Fibroblast of lung (primary cell): Measurements from ENCODE around the gene UGT8. TPM values are rescaled to one million over a fixed set of nuclear protein-coding genes. Genes with fewer than 3 reads are reported as not detected.

Experiments used
- DNase-seq, 2 donors: peaks; one replicate each; pipeline versions ENCODE4 v3.0.0 to v3.0.0-alpha.2; 2010; ENCODE audit warnings: low read depth in 2 of 2
- H2AFZ ChIP-seq: 2 replicates; pipeline ENCODE4 v1.5.1; 2012; ENCODE audit warnings: low read length, control low read depth, inconsistent platforms
- H3K27ac ChIP-seq: 2 replicates; pipeline ENCODE4 v1.5.1; 2011; ENCODE audit warnings: low read length, control low read depth; ENCODE audit not compliant: insufficient read depth
- H3K27me3 ChIP-seq: 2 replicates; pipeline ENCODE4 v1.5.1; 2011; ENCODE audit warnings: mild to moderate bottlenecking, low read length; ENCODE audit not compliant: control insufficient read depth, insufficient read depth
- H3K36me3 ChIP-seq: 2 replicates; pipeline ENCODE4 v1.5.1; 2011; ENCODE audit warnings: low read length; ENCODE audit not compliant: control insufficient read depth, insufficient read depth
- H3K4me1 ChIP-seq: 2 replicates; pipeline ENCODE4 v1.5.1; 2011; ENCODE audit warnings: low read length; ENCODE audit not compliant: control insufficient read depth, insufficient read depth; ENCODE audit errors: extremely low read depth
- H3K4me2 ChIP-seq: 2 replicates; pipeline ENCODE4 v1.5.1; 2011; ENCODE audit warnings: low read length, control low read depth; ENCODE audit not compliant: insufficient read depth; ENCODE audit errors: extremely low read depth
- H3K4me3 ChIP-seq, 4 experiments: fragments of 200-600 bp in 1 of 4; sonication (generic) in 1 of 4; replicated peaks in 1 of 4; 2 replicates each; pipeline ENCODE4 v1.5.1; 2011 to 2016; ENCODE audit warnings: low read length in 4 of 4, low read depth in 3 of 4, mild to moderate bottlenecking in 3 of 4, control low read depth in 2 of 4, inconsistent platforms in 1 of 4, mixed read lengths in 1 of 4; ENCODE audit not compliant: insufficient read depth in 1 of 4; ENCODE audit errors: control extremely low read depth in 1 of 4
- H3K79me2 ChIP-seq: 2 replicates; pipeline ENCODE4 v1.5.1; 2012; ENCODE audit warnings: mild to moderate bottlenecking, low read length, inconsistent platforms; ENCODE audit not compliant: control insufficient read depth, insufficient read depth
- H3K9ac ChIP-seq: 2 replicates; pipeline ENCODE4 v1.5.1; 2011; ENCODE audit warnings: mild to moderate bottlenecking, low read length, control low read depth; ENCODE audit not compliant: insufficient read depth
- H3K9me3 ChIP-seq: 2 replicates; pipeline ENCODE4 v1.5.1; 2012; ENCODE audit warnings: low read depth, low read length; ENCODE audit not compliant: control insufficient read depth, insufficient read depth
- H4K20me1 ChIP-seq: 2 replicates; pipeline ENCODE4 v1.5.1; 2011; ENCODE audit warnings: low read length; ENCODE audit not compliant: control insufficient read depth, insufficient read depth; ENCODE audit errors: extremely low read depth
- CTCF ChIP-seq, 2 donors: IDR thresholded peaks in 1 of 2; conservative IDR thresholded peaks in 1 of 2; 1 replicate in 1 of 2; 2 replicates in 1 of 2; pipeline ENCODE4 v1.5.1; 2011 to 2012; ENCODE audit warnings: low read length in 2 of 2, control low read depth in 1 of 2, inconsistent platforms in 1 of 2, low read depth in 1 of 2, mild to moderate bottlenecking in 1 of 2
- EZH2 ChIP-seq: IDR thresholded peaks from 2 replicates; pipeline ENCODE4 v1.5.1; 2012; ENCODE audit warnings: low read length, control low read depth, mild to moderate bottlenecking; ENCODE audit errors: missing control alignments
- polyA plus RNA-seq, 2 donors: library from polyadenylated mRNA; depleted of rRNA in 1 of 2; stranded (reverse) in 1 of 2; unstranded in 1 of 2; fragments of >200 nt; gene quantifications; 2 replicates each; pipeline ENCODE4 v1.2.1, GENCODE V29; 2011 to 2012; ENCODE audit warnings: missing spikeins in 1 of 2
- total RNA-seq: library from RNA; depleted of rRNA; stranded (reverse); fragments of >200 nt; gene quantifications from 2 replicates; pipeline ENCODE4 v1.2.1, GENCODE V29; 2014

UGT8 gene
- total and polyA plus RNA-seq, 2 donors (not counting 1 experiment from before 2014, with no cell fraction given), result under 0.01 TPM; not detected in 1

DNA sequence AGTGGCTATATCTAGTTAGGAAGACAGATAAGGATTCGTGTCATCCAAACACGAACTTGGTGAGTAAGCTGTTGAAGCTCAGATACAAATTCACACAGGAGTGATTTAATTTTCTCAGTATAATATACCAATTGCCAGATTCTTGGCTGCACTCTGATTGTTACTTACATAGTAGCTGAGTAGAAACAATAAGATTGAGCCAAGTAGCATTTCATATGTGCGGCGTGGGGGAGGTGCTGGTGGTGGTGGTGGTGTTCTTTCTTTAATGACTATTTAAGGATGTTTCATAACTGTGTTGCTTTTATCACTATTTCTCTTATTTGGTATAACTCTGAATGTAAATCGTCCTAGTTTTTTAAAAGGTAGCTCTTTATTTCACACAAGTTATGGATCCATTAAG lies 102.9 kb downstream of the UGT8 start:
- TF ChIP-seq CTCF (conservative IDR thresholded peaks at IDR 0.05 in 1 of 2, IDR thresholded peaks at IDR 0.05 in 1 of 2; ENCODE audit: low read depth in 1 of 2, low read length in 2 of 2), result no peak
- no peak for DNase-seq

GRCh38 chr4:114717432-114717831 lies 118.8 kb downstream of the UGT8 start:
- H3K4me2 ChIP-seq, result no peak overlapping the region
- no peak for DNase-seq

More for the DNA sequence above, 102.9 kb downstream of the UGT8 start:
- Histone ChIP-seq H3K36me3 (no peaks in the 10 kb centered on the region), H3K9me3 (no peaks in the 10 kb centered on the region), H3K4me3 (no peak overlapping the region), H3K4me1 (no peaks in the 10 kb centered on the region), H3K79me2 (no peaks in the 10 kb centered on the region), H3K9ac (no peak overlapping the region), H3K27ac (no peak overlapping the region), H4K20me1 (no peaks in the 10 kb centered on the region), H3K4me2 (no peak overlapping the region), H2AFZ (no peak overlapping the region), H3K27me3 (no peaks in the 10 kb centered on the region)

DNA sequence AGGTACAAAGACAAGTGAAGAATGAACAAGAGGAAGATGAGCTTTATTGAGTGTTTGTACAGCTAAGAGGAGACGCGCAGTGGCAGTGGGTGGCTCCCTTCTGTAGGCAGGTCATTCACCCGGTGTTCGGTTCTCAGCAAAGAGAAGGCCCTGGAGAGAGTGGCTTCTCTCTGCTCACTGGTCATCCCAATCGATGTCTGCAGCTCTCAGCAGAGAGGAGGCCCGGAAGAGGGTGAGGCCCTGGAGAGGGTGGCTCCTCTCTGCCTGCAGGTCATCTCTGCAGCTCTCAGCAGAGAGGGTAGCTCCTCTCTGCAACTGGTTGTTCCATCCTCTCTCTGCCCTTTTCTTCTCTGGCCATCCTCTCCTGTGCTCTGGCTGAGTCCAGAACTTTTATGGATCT lies 126.5 kb downstream of the UGT8 start:
- TF ChIP-seq EZH2 (no peak), CTCF (conservative IDR thresholded peaks at IDR 0.05 in 1 of 2, IDR thresholded peaks at IDR 0.05 in 1 of 2; ENCODE audit: low read depth in 1 of 2, low read length in 2 of 2) (no peak)
- no peak for DNase-seq
- Histone ChIP-seq H3K4me1 (no peaks in the 10 kb centered on the region), H3K9ac (no peak overlapping the region), H4K20me1 (no peaks in the 10 kb centered on the region), H3K79me2 (no peaks in the 10 kb centered on the region), H2AFZ (no peak overlapping the region), H3K27me3 (no peaks in the 10 kb centered on the region), H3K4me2 (no peak overlapping the region), H3K9me3 (no peaks in the 10 kb centered on the region), H3K27ac (no peak overlapping the region), H3K4me3 (no peak overlapping the region), H3K36me3 (no peaks in the 10 kb centered on the region)

More at GRCh38 chr4:114717432-114717831, 118.8 kb downstream of the UGT8 start:
- TF ChIP-seq CTCF (conservative IDR thresholded peaks at IDR 0.05 in 1 of 2, IDR thresholded peaks at IDR 0.05 in 1 of 2; ENCODE audit: low read depth in 1 of 2, low read length in 2 of 2) (no peak), EZH2 (no peak)
- Histone ChIP-seq H3K9me3 (no peaks in the 10 kb centered on the region), H3K9ac (no peak overlapping the region), H3K4me1 (no peaks in the 10 kb centered on the region), H3K79me2 (no peaks in the 10 kb centered on the region), H3K36me3 (no peaks in the 10 kb centered on the region), H2AFZ (no peak overlapping the region), H3K4me3 (no peak overlapping the region), H3K27ac (no peak overlapping the region), H3K27me3 (no peaks in the 10 kb centered on the region), H4K20me1 (no peaks in the 10 kb centered on the region)
